HEK293 (cell line): ENCODE measurements around the gene CRK.
A peak's percentile ranks its signal among the peaks of the same experiment; 100 is the strongest.

ENCODE experiments used
- GLIS1 ChIP-seq: fragments of 450-650 bp; formaldehyde crosslinking; IDR thresholded peaks from 2 replicates; pipeline ENCODE4 v1.5.1; 2016; ENCODE audit warnings: missing biosample characterization, missing genetic modification characterization
- HOXA7 ChIP-seq: sonication (generic); formaldehyde crosslinking; IDR thresholded peaks from 2 replicates; pipeline ENCODE4 v1.8.1; 2022; ENCODE audit warnings: missing genetic modification reagents, borderline replicate concordance
- KLF16 ChIP-seq: fragments of 450-650 bp; formaldehyde crosslinking; IDR thresholded peaks from 2 replicates; pipeline ENCODE4 v1.5.1; 2017; ENCODE audit warnings: missing biosample characterization, missing genetic modification characterization
- OSR2 ChIP-seq: fragments of 450-650 bp; formaldehyde crosslinking; IDR thresholded peaks from 2 replicates; pipeline ENCODE4 v1.5.1; 2016; ENCODE audit warnings: missing biosample characterization, missing genetic modification characterization
- PBX3 ChIP-seq: sonication (generic); formaldehyde crosslinking; IDR thresholded peaks from 2 replicates; pipeline ENCODE4 v1.8.1; 2022; ENCODE audit warnings: mild to moderate bottlenecking, moderate library complexity, missing genetic modification reagents
- PRDM6 ChIP-seq: fragments of 450-650 bp; formaldehyde crosslinking; IDR thresholded peaks from 2 replicates; pipeline ENCODE4 v1.5.1; 2017; ENCODE audit warnings: missing biosample characterization, missing genetic modification characterization
- SETDB1 ChIP-seq: IDR thresholded peaks from one replicate; pipeline ENCODE4 v1.6.1; 2017; ENCODE audit warnings: mild to moderate bottlenecking, low read length, moderate library complexity, mixed read lengths; ENCODE audit not compliant: insufficient read length
- TCF7L2 ChIP-seq: IDR thresholded peaks from 2 replicates; pipeline ENCODE4 v1.6.1; 2011; ENCODE audit warnings: low read depth, mild to moderate bottlenecking, inconsistent platforms, low read length, moderate library complexity, borderline replicate concordance
- ZBTB17 ChIP-seq: fragments of 450-650 bp; formaldehyde crosslinking; IDR thresholded peaks from 2 replicates; pipeline ENCODE4 v1.5.1; 2016; ENCODE audit warnings: missing biosample characterization, missing genetic modification characterization
- ZBTB26 ChIP-seq: fragments of 450-650 bp; formaldehyde crosslinking; optimal IDR thresholded peaks from 2 replicates; pipeline ENCODE3; 2016; ENCODE audit warnings: missing biosample characterization, mild to moderate bottlenecking, missing genetic modification characterization
- ZNF223 ChIP-seq: fragments of 450-650 bp; formaldehyde crosslinking; IDR thresholded peaks from 2 replicates; pipeline ENCODE4 v1.5.1; 2016; ENCODE audit warnings: missing biosample characterization, missing genetic modification characterization
- ZNF292 ChIP-seq: fragments of 450-650 bp; formaldehyde crosslinking; IDR thresholded peaks from 2 replicates; pipeline ENCODE4 v1.5.1; 2016; ENCODE audit warnings: low read depth, missing biosample characterization, missing genetic modification characterization, borderline replicate concordance
- ZNF311 ChIP-seq: fragments of 450-650 bp; formaldehyde crosslinking; IDR thresholded peaks from 2 replicates; pipeline ENCODE4 v1.5.1; 2017; ENCODE audit warnings: missing biosample characterization, missing genetic modification characterization, borderline replicate concordance
- ZNF341 ChIP-seq: fragments of 450-650 bp; formaldehyde crosslinking; IDR thresholded peaks from 2 replicates; pipeline ENCODE4; 2016; ENCODE audit warnings: low read depth, missing biosample characterization, missing genetic modification characterization
- ZNF433 ChIP-seq: fragments of 450-650 bp; formaldehyde crosslinking; IDR thresholded peaks from 2 replicates; pipeline ENCODE4 v1.5.1; 2016; ENCODE audit warnings: missing biosample characterization, missing genetic modification characterization, low read depth
- ZNF544 ChIP-seq: fragments of 450-650 bp; formaldehyde crosslinking; IDR thresholded peaks from 2 replicates; pipeline ENCODE4 v1.5.0; 2017; ENCODE audit warnings: missing biosample characterization, missing genetic modification characterization
- ZNF555 ChIP-seq: fragments of 450-650 bp; formaldehyde crosslinking; conservative IDR thresholded peaks from 2 replicates; pipeline ENCODE4 v1.5.1; 2017; ENCODE audit warnings: missing biosample characterization, mild to moderate bottlenecking, missing genetic modification characterization, inconsistent platforms
- ZNF623 ChIP-seq: fragments of 450-650 bp; formaldehyde crosslinking; IDR thresholded peaks from 2 replicates; pipeline ENCODE4 v1.5.1; 2016; ENCODE audit warnings: missing biosample characterization, missing genetic modification characterization
- ZNF664 ChIP-seq: fragments of 450-650 bp; formaldehyde crosslinking; IDR thresholded peaks from 2 replicates; pipeline ENCODE4 v1.5.1; 2016; ENCODE audit warnings: missing biosample characterization, missing genetic modification characterization
- ZNF707 ChIP-seq: fragments of 450-650 bp; formaldehyde crosslinking; IDR thresholded peaks from 2 replicates; pipeline ENCODE4 v1.5.1; 2016; ENCODE audit warnings: missing biosample characterization, missing genetic modification characterization
- ZNF768 ChIP-seq: fragments of 450-650 bp; formaldehyde crosslinking; IDR thresholded peaks from 2 replicates; pipeline ENCODE4 v1.5.1; 2018; ENCODE audit warnings: missing biosample characterization, mild to moderate bottlenecking, missing genetic modification characterization
- ZNF830 ChIP-seq: fragments of 450-650 bp; IDR thresholded peaks from 2 replicates; pipeline ENCODE4 v1.5.0; 2018; ENCODE audit warnings: missing biosample characterization, missing genetic modification characterization, low read depth, mild to moderate bottlenecking, moderate library complexity
- ZSCAN16 ChIP-seq: fragments of 450-650 bp; formaldehyde crosslinking; IDR thresholded peaks from 2 replicates; pipeline ENCODE4 v1.5.1; 2016; ENCODE audit warnings: missing biosample characterization, missing genetic modification characterization
- ZSCAN30 ChIP-seq: fragments of 450-650 bp; IDR thresholded peaks from 2 replicates; pipeline ENCODE4 v1.5.1; 2018; ENCODE audit warnings: missing biosample characterization, mild to moderate bottlenecking, missing genetic modification characterization, moderate library complexity
- TF ChIP-seq, protein P1 (sequence below): fragments of 450-650 bp; IDR thresholded peaks from 2 replicates; pipeline ENCODE4 v1.5.1; 2018; ENCODE audit warnings: missing biosample characterization, mild to moderate bottlenecking, missing genetic modification characterization
- TF ChIP-seq, protein P2 (sequence below): fragments of 450-650 bp; formaldehyde crosslinking; IDR thresholded peaks from 2 replicates; pipeline ENCODE4 v1.5.1; 2016; ENCODE audit warnings: missing biosample characterization, missing genetic modification characterization
- TF ChIP-seq, protein P3 (sequence below): fragments of 450-650 bp; formaldehyde crosslinking; IDR thresholded peaks from 2 replicates; pipeline ENCODE4 v1.5.1; 2016; ENCODE audit warnings: missing biosample characterization, missing genetic modification characterization, borderline replicate concordance
- TF ChIP-seq, protein P4 (sequence below): IDR thresholded peaks from 2 replicates; pipeline ENCODE4 v1.6.1; 2011; ENCODE audit warnings: mild to moderate bottlenecking, low read depth, low read length, borderline replicate concordance

The CRK gene

GRCh38 chr17:1487939-1488825 lies 32.1 kb upstream of the CRK start (continued):
- TF ChIP-seq ZNF433 (tag by site-specific recombination), result no peak
- TF ChIP-seq ZNF768, result no peak
- TF ChIP-seq KLF16 (tag by site-specific recombination), result no peak
- TF ChIP-seq ZNF223 (tag by site-specific recombination), result no peak
- TF ChIP-seq ZNF623 (tag by site-specific recombination), result no peak
- TF ChIP-seq ZNF292 (tag by site-specific recombination), result no peak
- TF ChIP-seq ZBTB17 (tag by site-specific recombination), result no peak
- TF ChIP-seq PRDM6 (tag by site-specific recombination), result no peak
- peak; percentile 72 for TF ChIP-seq ZBTB26 (tag by site-specific recombination)
- TF ChIP-seq TCF7L2, result no peak
- TF ChIP-seq GLIS1 (tag by site-specific recombination), result peak; percentile 38
- TF ChIP-seq ZNF830 (tag by site-specific recombination), result no peak
- no peak for TF ChIP-seq HOXA7 (CRISPR knock-in tag)
- TF ChIP-seq OSR2 (tag by site-specific recombination), result 0 out of 2 replicates have a peak, but pooled peaks have one; percentile 24
- TF ChIP-seq, protein P1, sequence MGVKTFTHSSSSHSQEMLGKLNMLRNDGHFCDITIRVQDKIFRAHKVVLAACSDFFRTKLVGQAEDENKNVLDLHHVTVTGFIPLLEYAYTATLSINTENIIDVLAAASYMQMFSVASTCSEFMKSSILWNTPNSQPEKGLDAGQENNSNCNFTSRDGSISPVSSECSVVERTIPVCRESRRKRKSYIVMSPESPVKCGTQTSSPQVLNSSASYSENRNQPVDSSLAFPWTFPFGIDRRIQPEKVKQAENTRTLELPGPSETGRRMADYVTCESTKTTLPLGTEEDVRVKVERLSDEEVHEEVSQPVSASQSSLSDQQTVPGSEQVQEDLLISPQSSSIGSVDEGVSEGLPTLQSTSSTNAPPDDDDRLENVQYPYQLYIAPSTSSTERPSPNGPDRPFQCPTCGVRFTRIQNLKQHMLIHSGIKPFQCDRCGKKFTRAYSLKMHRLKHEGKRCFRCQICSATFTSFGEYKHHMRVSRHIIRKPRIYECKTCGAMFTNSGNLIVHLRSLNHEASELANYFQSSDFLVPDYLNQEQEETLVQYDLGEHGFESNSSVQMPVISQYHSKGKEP (tag by site-specific recombination), result peak; percentile 54
- no peak for TF ChIP-seq ZNF544 (tag by site-specific recombination)
- TF ChIP-seq ZNF555, result no peak
- peak; percentile 89 for TF ChIP-seq ZSCAN30
- TF ChIP-seq ZNF311 (tag by site-specific recombination), result no peak
- TF ChIP-seq, protein P2, sequence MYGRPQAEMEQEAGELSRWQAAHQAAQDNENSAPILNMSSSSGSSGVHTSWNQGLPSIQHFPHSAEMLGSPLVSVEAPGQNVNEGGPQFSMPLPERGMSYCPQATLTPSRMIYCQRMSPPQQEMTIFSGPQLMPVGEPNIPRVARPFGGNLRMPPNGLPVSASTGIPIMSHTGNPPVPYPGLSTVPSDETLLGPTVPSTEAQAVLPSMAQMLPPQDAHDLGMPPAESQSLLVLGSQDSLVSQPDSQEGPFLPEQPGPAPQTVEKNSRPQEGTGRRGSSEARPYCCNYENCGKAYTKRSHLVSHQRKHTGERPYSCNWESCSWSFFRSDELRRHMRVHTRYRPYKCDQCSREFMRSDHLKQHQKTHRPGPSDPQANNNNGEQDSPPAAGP (tag by site-specific recombination), result peak; percentile 38; the same call in 1 of the 2 replicates
- TF ChIP-seq, protein P3, sequence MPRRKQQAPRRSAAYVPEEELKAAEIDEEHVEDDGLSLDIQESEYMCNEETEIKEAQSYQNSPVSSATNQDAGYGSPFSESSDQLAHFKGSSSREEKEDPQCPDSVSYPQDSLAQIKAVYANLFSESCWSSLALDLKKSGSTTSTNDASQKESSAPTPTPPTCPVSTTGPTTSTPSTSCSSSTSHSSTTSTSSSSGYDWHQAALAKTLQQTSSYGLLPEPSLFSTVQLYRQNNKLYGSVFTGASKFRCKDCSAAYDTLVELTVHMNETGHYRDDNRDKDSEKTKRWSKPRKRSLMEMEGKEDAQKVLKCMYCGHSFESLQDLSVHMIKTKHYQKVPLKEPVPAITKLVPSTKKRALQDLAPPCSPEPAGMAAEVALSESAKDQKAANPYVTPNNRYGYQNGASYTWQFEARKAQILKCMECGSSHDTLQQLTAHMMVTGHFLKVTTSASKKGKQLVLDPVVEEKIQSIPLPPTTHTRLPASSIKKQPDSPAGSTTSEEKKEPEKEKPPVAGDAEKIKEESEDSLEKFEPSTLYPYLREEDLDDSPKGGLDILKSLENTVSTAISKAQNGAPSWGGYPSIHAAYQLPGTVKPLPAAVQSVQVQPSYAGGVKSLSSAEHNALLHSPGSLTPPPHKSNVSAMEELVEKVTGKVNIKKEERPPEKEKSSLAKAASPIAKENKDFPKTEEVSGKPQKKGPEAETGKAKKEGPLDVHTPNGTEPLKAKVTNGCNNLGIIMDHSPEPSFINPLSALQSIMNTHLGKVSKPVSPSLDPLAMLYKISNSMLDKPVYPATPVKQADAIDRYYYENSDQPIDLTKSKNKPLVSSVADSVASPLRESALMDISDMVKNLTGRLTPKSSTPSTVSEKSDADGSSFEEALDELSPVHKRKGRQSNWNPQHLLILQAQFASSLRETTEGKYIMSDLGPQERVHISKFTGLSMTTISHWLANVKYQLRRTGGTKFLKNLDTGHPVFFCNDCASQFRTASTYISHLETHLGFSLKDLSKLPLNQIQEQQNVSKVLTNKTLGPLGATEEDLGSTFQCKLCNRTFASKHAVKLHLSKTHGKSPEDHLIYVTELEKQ, result no peak
- TF ChIP-seq ZSCAN16, result no peak
- TF ChIP-seq, protein P4, sequence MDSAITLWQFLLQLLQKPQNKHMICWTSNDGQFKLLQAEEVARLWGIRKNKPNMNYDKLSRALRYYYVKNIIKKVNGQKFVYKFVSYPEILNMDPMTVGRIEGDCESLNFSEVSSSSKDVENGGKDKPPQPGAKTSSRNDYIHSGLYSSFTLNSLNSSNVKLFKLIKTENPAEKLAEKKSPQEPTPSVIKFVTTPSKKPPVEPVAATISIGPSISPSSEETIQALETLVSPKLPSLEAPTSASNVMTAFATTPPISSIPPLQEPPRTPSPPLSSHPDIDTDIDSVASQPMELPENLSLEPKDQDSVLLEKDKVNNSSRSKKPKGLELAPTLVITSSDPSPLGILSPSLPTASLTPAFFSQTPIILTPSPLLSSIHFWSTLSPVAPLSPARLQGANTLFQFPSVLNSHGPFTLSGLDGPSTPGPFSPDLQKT, result no peak
- no peak for TF ChIP-seq ZNF341 (tag by site-specific recombination)
- 0 out of 2 replicates have a peak, but pooled peaks have one; percentile 4 for TF ChIP-seq PBX3 (CRISPR knock-in tag)
- no peak for TF ChIP-seq ZNF664 (tag by site-specific recombination)
- TF ChIP-seq SETDB1, result no peak
- TF ChIP-seq ZNF707, result no peak
